Omental fat pad (tissue), 4 donors: ENCODE results near the gene AGFG2. TPM values are rescaled to one million over a fixed set of nuclear protein-coding genes. Genes with fewer than 3 reads are reported as not detected.
"Not testable (repeated sequence)": the region's sequence is repeated elsewhere in the genome, so short reads cannot be mapped to it uniquely, and the experiment has no call there.

ENCODE experiments used
- ATAC-seq: fragments of 150-250 bp; one replicate; pipeline ENCODE4 v1.9.1; 2016; ENCODE audit warnings: mild to moderate bottlenecking, moderate library complexity; ENCODE audit not compliant: low FRiP score
- DNase-seq: peaks from one replicate; pipeline ENCODE4 v3.0.0-alpha.2; 2019; ENCODE audit warnings: low spot score
- CTCF ChIP-seq, 3 donors: fragments of 450-650 bp; IDR thresholded peaks; one replicate each; pipeline ENCODE4 v1.5.1; 2016 to 2017; ENCODE audit warnings: antibody characterized with exemption in 3 of 3, mild to moderate bottlenecking in 3 of 3, moderate library complexity in 2 of 3
- total RNA-seq, 4 donors: library from RNA; depleted of rRNA; stranded (reverse); fragments of >200 nt; gene quantifications; one replicate each; pipeline ENCODE4 v1.1.0, GENCODE V29; 2016

Gene AGFG2
- total RNA-seq, 4 donors from 2014 or later = 10.6 to 45.0 (median 21.3) TPM

GRCh38 chr7:100528108-100528866 lies 10.7 kb upstream of the AGFG2 start:
- not testable (repeated sequence) for ATAC-seq, DNase-seq

GRCh38 chr7:100532165-100533022 lies 6.6 kb upstream of the AGFG2 start:
- DNase-seq = no peak
- no peak for TF ChIP-seq CTCF (IDR thresholded peaks at IDR 0.05)
- no peak for ATAC-seq

GRCh38 chr7:100535982-100536381 lies 3.0 kb upstream of the AGFG2 start:
- not testable (repeated sequence) for DNase-seq, ATAC-seq

- DNase-seq, ATAC-seq: not testable (repeated sequence)
These were observed 2.3 kb upstream of the AGFG2 start for GRCh38 chr7:100536695-100537094.

- no peak for TF ChIP-seq CTCF (IDR thresholded peaks at IDR 0.05)
- no peak for DNase-seq
These were observed 702 bp upstream of the AGFG2 start for GRCh38 chr7:100538348-100538653.

GRCh38 chr7:100539436-100540006 lies 518 bp downstream of the AGFG2 start:
- no peak for DNase-seq
- ATAC-seq = no peak
- no peak for TF ChIP-seq CTCF (IDR thresholded peaks at IDR 0.05)

More at GRCh38 chr7:100538348-100538653, 702 bp upstream of the AGFG2 start:
- ATAC-seq = peak; percentile 1

- ATAC-seq = no peak
- TF ChIP-seq CTCF (IDR thresholded peaks at IDR 0.05) = no peak
- DNase-seq = no peak
These were observed 1.2 kb downstream of the AGFG2 start for GRCh38 chr7:100540073-100540723.

- not testable (repeated sequence) for ATAC-seq, DNase-seq
These were observed 2.3 kb downstream of the AGFG2 start for GRCh38 chr7:100541309-100541708.
